K562 (cell line): ENCODE measurements around the gene BCAS4. TPM values are rescaled to one million over a fixed set of nuclear protein-coding genes. Genes with fewer than 3 reads are reported as not detected.

Experiments
- ATAC-seq: fragments of 200-7000 bp; cut with Tn5 transposase; 3 replicates; pipeline ENCODE4 v1.9.1; 2020; ENCODE audit warnings: moderate library complexity
- BruUV-seq: library from RNA; stranded (reverse); fragments of 400-500 nt; replicated peaks from 2 replicates; lab custom pipeline; 2021; lab: Mats Ljungman, UMichigan
- CTCF ChIA-PET: fragments of 300-600 bp; formaldehyde crosslinking; extraction: SDS; loops from one replicate; lab custom pipeline; 2021; ENCODE audit warnings: low intra/inter-chr PET ratio; lab: Yijun Ruan, JAX
- POLR2A ChIA-PET: fragments of 300-600, 350-650 bp; sonication (Branson Sonifier 250); formaldehyde crosslinking; extraction: SDS; loops from one replicate; lab custom pipeline; 2021; ENCODE audit warnings: antibody characterized with exemption, inconsistent platforms; lab: Yijun Ruan, JAX
- DNase-seq, 4 experiments: peaks; one replicate each; pipeline versions ENCODE4 v3.0.0 to v3.0.0-alpha.2; 2011 to 2018; ENCODE audit warnings: low spot score in 3 of 4, mixed read lengths in 3 of 4; ENCODE audit errors: extremely low read depth in 1 of 4
- FAIRE-seq: peaks from 2 replicates; lab custom pipeline; 2011; peaks lifted over from hg19 to GRCh38; lab: Jason Lieb, UNC
- H2AFZ ChIP-seq: 2 replicates; pipeline ENCODE4 v1.6.0; 2011; ENCODE audit warnings: low read depth, low read length, control low read depth, inconsistent platforms
- H3K27ac ChIP-seq: fragments of 200-600 bp; 3 replicates; pipeline ENCODE4 v1.8.0; 2011; ENCODE audit warnings: low read depth, mild to moderate bottlenecking, control low read depth, inconsistent platforms, low read length, moderate library complexity, mixed read lengths; ENCODE audit errors: extremely low read depth
- H3K27me3 ChIP-seq, 2 experiments: fragments of 300-600 bp in 1 of 2; 2 replicates in 1 of 2; 3 replicates in 1 of 2; pipeline versions ENCODE4 v1.6.0 to v1.8.0; 2011; ENCODE audit warnings: inconsistent platforms in 2 of 2, low read length in 2 of 2, mild to moderate bottlenecking in 1 of 2, mixed read lengths in 1 of 2, moderate library complexity in 1 of 2; ENCODE audit not compliant: control insufficient read depth in 2 of 2, insufficient read depth in 2 of 2
- H3K36me3 ChIP-seq: fragments of 300-600 bp; 3 replicates; pipeline ENCODE4 v1.8.0; 2011; ENCODE audit warnings: mild to moderate bottlenecking, low read length, inconsistent platforms; ENCODE audit not compliant: control insufficient read depth, insufficient read depth
- H3K4me1 ChIP-seq, 2 experiments: fragments of 200-600 bp in 1 of 2; replicated peaks in 1 of 2; 2 replicates in 1 of 2; 3 replicates in 1 of 2; pipeline versions ENCODE4 v1.5.1 to v1.8.0; 2011; ENCODE audit warnings: inconsistent platforms in 2 of 2, low read length in 2 of 2, mild to moderate bottlenecking in 1 of 2, mixed read lengths in 1 of 2, moderate library complexity in 1 of 2; ENCODE audit not compliant: control insufficient read depth in 2 of 2, insufficient read depth in 2 of 2
- H3K4me2 ChIP-seq: 2 replicates; pipeline ENCODE4 v1.6.1; 2011; ENCODE audit warnings: low read length, control low read depth, inconsistent platforms, mixed read lengths; ENCODE audit not compliant: insufficient read depth
- H3K4me3 ChIP-seq: fragments of 200-600 bp; sonication (generic), shearing (Covaris generic); 2 replicates; pipeline ENCODE4 v1.5.1; 2016; ENCODE audit warnings: control low read depth, inconsistent platforms
- H3K79me2 ChIP-seq: fragments of 200-600 bp; 3 replicates; pipeline ENCODE4 v1.8.0; 2011; ENCODE audit warnings: low read length, inconsistent platforms; ENCODE audit not compliant: control insufficient read depth, insufficient read depth
- H3K9ac ChIP-seq, 2 experiments: 2 replicates each; pipeline versions ENCODE4 v1.6.0 to v1.6.1; 2011; ENCODE audit warnings: low read depth in 2 of 2, low read length in 2 of 2, control low read depth in 1 of 2, inconsistent platforms in 1 of 2, mild to moderate bottlenecking in 1 of 2, mixed read lengths in 1 of 2; ENCODE audit not compliant: insufficient read depth in 1 of 2
- H3K9me1 ChIP-seq: one replicate; pipeline ENCODE4 v1.6.0; 2011; ENCODE audit warnings: inconsistent platforms, mild to moderate bottlenecking, low read length, moderate library complexity; ENCODE audit not compliant: control insufficient read depth, insufficient read depth
- H3K9me3 ChIP-seq: replicated peaks from 2 replicates; pipeline ENCODE4 v1.5.1; 2011; ENCODE audit warnings: low read depth, low read length, inconsistent platforms; ENCODE audit not compliant: control insufficient read depth, insufficient read depth
- H4K20me1 ChIP-seq: replicated peaks from 2 replicates; pipeline ENCODE4 v1.6.1; 2011; ENCODE audit warnings: low read length, inconsistent platforms, mixed read lengths; ENCODE audit not compliant: control insufficient read depth, insufficient read depth
- MYNN ChIP-seq, 2 experiments: sonication (generic); formaldehyde crosslinking in 1 of 2; IDR thresholded peaks; 2 replicates each; pipeline versions ENCODE4 v1.5.0 to v1.6.1; 2016 to 2020; ENCODE audit warnings: antibody characterized with exemption in 1 of 2, missing genetic modification reagents in 1 of 2
- POLR2AphosphoS2 ChIP-seq: IDR thresholded peaks from 2 replicates; pipeline ENCODE4 v1.6.1; 2012; ENCODE audit warnings: low read length, improper control_type of control experiment
- RUNX1 ChIP-seq: sonication (generic); IDR thresholded peaks from 2 replicates; pipeline ENCODE4 v1.6.1; 2016; ENCODE audit warnings: antibody characterized with exemption, low read depth
- USF1 ChIP-seq: sonication (generic); formaldehyde crosslinking; IDR thresholded peaks from 2 replicates; pipeline ENCODE4 v1.9.0; 2022; ENCODE audit warnings: mild to moderate bottlenecking, missing genetic modification reagents
- WGBS: fragments of 100-300 bp; shearing (Covaris generic); methylation state at CpG from one replicate; pipeline ENCODE4 v1.1.6; 2016; ENCODE audit warnings: low coverage, mixed read lengths; ENCODE audit not compliant: insufficient coverage; ENCODE audit errors: missing lambda C conversion rate; 5-methylcytosine and 5-hydroxymethylcytosine counted together
- in situ Hi-C: fragments of 300-500 bp; cut with MboI; formaldehyde crosslinking; loops from 4 replicates; pipeline ENCODE4 v1.15.0; 2018; ENCODE audit warnings: inconsistent platforms, mixed read lengths
- intact Hi-C: fragments of 100-400 bp; cut with micrococcal nuclease; formaldehyde crosslinking; loops from 2 replicates; pipeline ENCODE4 v1.14.2; 2022
- polyA plus RNA-seq, 8 experiments: library from polyadenylated mRNA; depleted of rRNA in 4 of 8; stranded (reverse) in 5 of 8; unstranded in 3 of 8; fragments of >200 nt; fragmentation: Nextera tagmentation in 2 of 8; fragmentation: Illumina TruSeq in 1 of 8; extraction: Ambion mirVana in 2 of 8; extraction: Trizol in 1 of 8; gene quantifications; 2 replicates each; pipeline versions ENCODE4 v1.2.1 to v1.2.3, GENCODE V29; 2011 to 2014; ENCODE audit warnings: inconsistent platforms in 1 of 8, missing spikeins in 1 of 8
- total RNA-seq, 7 experiments: library from RNA; depleted of rRNA in 6 of 7; stranded (reverse); fragments of >200 nt in 6 of 7; fragmentation: Illumina TruSeq in 2 of 7; extraction: Trizol in 2 of 7; gene quantifications; 2 replicates each; pipeline versions ENCODE4 v1.2.1 to v1.2.3, GENCODE V29; 2011 to 2021; ENCODE audit warnings: low replicate concordance in 1 of 7
- TF ChIP-seq, protein P1 (sequence below): fragments of 450-650 bp; formaldehyde crosslinking; IDR thresholded peaks from 2 replicates; pipeline ENCODE4 v1.4.0; 2022; ENCODE audit warnings: mild to moderate bottlenecking, moderate library complexity
- TF ChIP-seq, protein P2 (sequence below): fragments of 200-800 bp; sonication (Bioruptor generic); IDR thresholded peaks from 2 replicates; pipeline ENCODE4 v1.6.1; 2016; ENCODE audit warnings: missing genetic modification characterization, missing compliant biosample characterization

BCAS4 gene
- total and polyA plus RNA-seq, 9 of the 15 experiments (the other 6 are each of a cell fraction or from before 2014, with no cell fraction given): 0.15 to 2.3 (median 0.47) TPM

GRCh38 chr20:50891138-50891537 lies 96.3 kb downstream of the BCAS4 start (continued):
- TF ChIP-seq, protein P1, sequence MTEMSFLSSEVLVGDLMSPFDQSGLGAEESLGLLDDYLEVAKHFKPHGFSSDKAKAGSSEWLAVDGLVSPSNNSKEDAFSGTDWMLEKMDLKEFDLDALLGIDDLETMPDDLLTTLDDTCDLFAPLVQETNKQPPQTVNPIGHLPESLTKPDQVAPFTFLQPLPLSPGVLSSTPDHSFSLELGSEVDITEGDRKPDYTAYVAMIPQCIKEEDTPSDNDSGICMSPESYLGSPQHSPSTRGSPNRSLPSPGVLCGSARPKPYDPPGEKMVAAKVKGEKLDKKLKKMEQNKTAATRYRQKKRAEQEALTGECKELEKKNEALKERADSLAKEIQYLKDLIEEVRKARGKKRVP (CRISPR knock-in tag): no peak
- TF ChIP-seq MYNN (IDR thresholded peaks at IDR 0.05) (0 out of 2 replicates have a peak, but pooled peaks have one; percentile 38), MYNN (CRISPR knock-in tag; IDR thresholded peaks at IDR 0.05) (no peak), USF1 (CRISPR knock-in tag) (no peak), RUNX1 (no peak)
- TF ChIP-seq, all 486 proteins: peak for 4

DNA sequence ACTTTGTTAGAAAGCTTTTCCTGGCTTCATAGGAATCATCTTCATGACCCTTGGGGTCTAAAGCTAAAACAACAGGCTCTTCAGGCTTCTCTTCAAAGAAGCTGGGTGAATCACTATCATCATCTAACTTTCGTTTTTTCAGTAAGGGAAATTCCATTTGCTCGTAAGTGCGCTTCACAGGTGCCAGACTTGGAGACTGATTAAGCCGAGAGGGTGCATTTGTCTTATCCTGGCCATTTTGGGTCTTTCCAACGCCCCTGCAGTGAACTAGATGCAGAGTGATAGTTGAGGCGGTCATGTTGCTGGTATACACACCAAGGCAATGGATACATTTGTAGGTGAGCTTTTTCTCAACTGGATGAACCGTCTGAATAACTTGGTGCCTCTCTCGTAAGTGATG lies 97.5 kb downstream of the BCAS4 start:
- no TSS peak for BruUV-seq
- no peaks in the 10 kb centered on the region for H3K9me3 ChIP-seq
- H3K79me2 ChIP-seq: 0 out of 3 replicates have a peak, but pooled peaks cover 4% of the 10 kb centered on the region
- TF ChIP-seq POLR2AphosphoS2: peak; percentile 77; the same call in 1 of the 2 replicates
- TF ChIP-seq, protein P2, sequence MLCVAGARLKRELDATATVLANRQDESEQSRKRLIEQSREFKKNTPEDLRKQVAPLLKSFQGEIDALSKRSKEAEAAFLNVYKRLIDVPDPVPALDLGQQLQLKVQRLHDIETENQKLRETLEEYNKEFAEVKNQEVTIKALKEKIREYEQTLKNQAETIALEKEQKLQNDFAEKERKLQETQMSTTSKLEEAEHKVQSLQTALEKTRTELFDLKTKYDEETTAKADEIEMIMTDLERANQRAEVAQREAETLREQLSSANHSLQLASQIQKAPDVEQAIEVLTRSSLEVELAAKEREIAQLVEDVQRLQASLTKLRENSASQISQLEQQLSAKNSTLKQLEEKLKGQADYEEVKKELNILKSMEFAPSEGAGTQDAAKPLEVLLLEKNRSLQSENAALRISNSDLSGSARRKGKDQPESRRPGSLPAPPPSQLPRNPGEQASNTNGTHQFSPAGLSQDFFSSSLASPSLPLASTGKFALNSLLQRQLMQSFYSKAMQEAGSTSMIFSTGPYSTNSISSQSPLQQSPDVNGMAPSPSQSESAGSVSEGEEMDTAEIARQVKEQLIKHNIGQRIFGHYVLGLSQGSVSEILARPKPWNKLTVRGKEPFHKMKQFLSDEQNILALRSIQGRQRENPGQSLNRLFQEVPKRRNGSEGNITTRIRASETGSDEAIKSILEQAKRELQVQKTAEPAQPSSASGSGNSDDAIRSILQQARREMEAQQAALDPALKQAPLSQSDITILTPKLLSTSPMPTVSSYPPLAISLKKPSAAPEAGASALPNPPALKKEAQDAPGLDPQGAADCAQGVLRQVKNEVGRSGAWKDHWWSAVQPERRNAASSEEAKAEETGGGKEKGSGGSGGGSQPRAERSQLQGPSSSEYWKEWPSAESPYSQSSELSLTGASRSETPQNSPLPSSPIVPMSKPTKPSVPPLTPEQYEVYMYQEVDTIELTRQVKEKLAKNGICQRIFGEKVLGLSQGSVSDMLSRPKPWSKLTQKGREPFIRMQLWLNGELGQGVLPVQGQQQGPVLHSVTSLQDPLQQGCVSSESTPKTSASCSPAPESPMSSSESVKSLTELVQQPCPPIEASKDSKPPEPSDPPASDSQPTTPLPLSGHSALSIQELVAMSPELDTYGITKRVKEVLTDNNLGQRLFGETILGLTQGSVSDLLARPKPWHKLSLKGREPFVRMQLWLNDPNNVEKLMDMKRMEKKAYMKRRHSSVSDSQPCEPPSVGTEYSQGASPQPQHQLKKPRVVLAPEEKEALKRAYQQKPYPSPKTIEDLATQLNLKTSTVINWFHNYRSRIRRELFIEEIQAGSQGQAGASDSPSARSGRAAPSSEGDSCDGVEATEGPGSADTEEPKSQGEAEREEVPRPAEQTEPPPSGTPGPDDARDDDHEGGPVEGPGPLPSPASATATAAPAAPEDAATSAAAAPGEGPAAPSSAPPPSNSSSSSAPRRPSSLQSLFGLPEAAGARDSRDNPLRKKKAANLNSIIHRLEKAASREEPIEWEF (CRISPR knock-in tag): no peak
- WGBS: 95% methylated on average over 8 of the region's 8 CpGs
- ChIA-PET POLR2A (interaction anchor here (1.9 kb wide), 1 partner anchor 20 kb away, joined by 4 read pairs; no protein-coding TSS in a partner anchor), CTCF (no interaction called here)
- no peaks in the 10 kb centered on the region for H3K9me1 ChIP-seq
- in situ Hi-C loops: no loop called here
- no peaks in the 10 kb centered on the region for H3K4me1 ChIP-seq
- DNase-seq (no peak), ATAC-seq (no peak), FAIRE-seq (no peak)
- no peak overlapping the region for H3K27ac ChIP-seq
- H4K20me1 ChIP-seq: peaks cover 6% of the 10 kb centered on the region; the same call in 1 of the 2 replicates
- H3K27me3 ChIP-seq: no peaks in the 10 kb centered on the region
- no peak overlapping the region for H3K9ac ChIP-seq
- H3K4me2 ChIP-seq: no peak overlapping the region
- H2AFZ ChIP-seq: no peak overlapping the region
- H3K4me3 ChIP-seq: no peak overlapping the region
- H3K36me3 ChIP-seq: peaks cover 84% of the 10 kb centered on the region
- intact Hi-C loops: no loop called here
